GM12865 (cell line): ENCODE data around the gene MARCHF10.
"Not testable (repeated sequence)": the region's sequence is repeated elsewhere in the genome, so short reads cannot be mapped to it uniquely, and the experiment has no call there.

Experiments used
- DNase-seq: peaks from one replicate; pipeline ENCODE4 v3.0.0; 2010; ENCODE audit warnings: low read depth
- H3K4me3 ChIP-seq: 2 replicates; pipeline ENCODE4 v1.5.1; 2011; ENCODE audit warnings: mild to moderate bottlenecking, low read depth, low read length, control low read depth
- CTCF ChIP-seq: IDR thresholded peaks from 2 replicates; pipeline ENCODE4 v1.5.1; 2011; ENCODE audit warnings: low read length, control low read depth, low read depth, inconsistent platforms; ENCODE audit not compliant: insufficient read depth; ENCODE audit errors: missing control alignments

The MARCHF10 gene

GRCh38 chr17:62848334-62848733 lies 40.2 kb upstream of the MARCHF10 start:
- TF ChIP-seq CTCF = no peak
- no peak for DNase-seq
- H3K4me3 ChIP-seq = no peak overlapping the region

GRCh38 chr17:62847426-62847825 lies 39.3 kb upstream of the MARCHF10 start:
- no peak overlapping the region for H3K4me3 ChIP-seq
- TF ChIP-seq CTCF = no peak
- no peak for DNase-seq

- H3K4me3 ChIP-seq = no peak overlapping the region
- TF ChIP-seq CTCF = no peak
- DNase-seq = no peak
Measured at GRCh38 chr17:62840871-62841270, 32.8 kb upstream of the MARCHF10 start.

GRCh38 chr17:62833816-62834215 lies 25.7 kb upstream of the MARCHF10 start:
- not testable (repeated sequence) for H3K4me3 ChIP-seq, DNase-seq

- TF ChIP-seq CTCF = no peak
- DNase-seq = no peak
- H3K4me3 ChIP-seq = no peak overlapping the region
Measured at GRCh38 chr17:62832405-62832804, 24.3 kb upstream of the MARCHF10 start.

GRCh38 chr17:62831066-62831465 lies 23.0 kb upstream of the MARCHF10 start:
- not testable (repeated sequence) for DNase-seq, H3K4me3 ChIP-seq

- DNase-seq = no peak
- no peak for TF ChIP-seq CTCF
- no peak overlapping the region for H3K4me3 ChIP-seq
Measured at GRCh38 chr17:62827746-62828485, 19.8 kb upstream of the MARCHF10 start.

- no peak for DNase-seq
- no peak for TF ChIP-seq CTCF
- H3K4me3 ChIP-seq = no peak overlapping the region
Measured at GRCh38 chr17:62826956-62827355, 18.8 kb upstream of the MARCHF10 start.
